Heart left ventricle (tissue), 16 donors: ENCODE results near the gene FIBP. TPM values are rescaled to one million over a fixed set of nuclear protein-coding genes. Genes with fewer than 3 reads are reported as not detected.

Source experiments
- ATAC-seq, 4 donors: fragments of 200-7000 bp; cut with Tn5 transposase; one replicate each; pipeline ENCODE4 v1.9.1; 2020 to 2022; ENCODE audit warnings: moderate library complexity in 4 of 4, mild to moderate bottlenecking in 3 of 4, moderate number of reproducible peaks in 1 of 4
- DNase-seq, 5 donors: peaks; one replicate each; pipeline ENCODE4 v3.0.0-alpha.2; 2020
- H3K27ac ChIP-seq, 12 donors: fragments of 200-600 bp; sonication (generic) in 4 of 12; one replicate each; pipeline versions ENCODE4 v1.5.0 to v1.8.0; 2016 to 2022; ENCODE audit warnings: mild to moderate bottlenecking in 2 of 12
- H3K27me3 ChIP-seq, 9 donors: fragments of 200-600 bp; sonication (generic) in 2 of 9; one replicate each; pipeline versions ENCODE4 v1.5.1 to v1.8.0; 2016 to 2022; ENCODE audit warnings: mild to moderate bottlenecking in 3 of 9
- H3K36me3 ChIP-seq, 9 donors: fragments of 200-600 bp; sonication (generic) in 2 of 9; one replicate each; pipeline versions ENCODE4 v1.5.0 to v1.8.0; 2018 to 2022; ENCODE audit warnings: mild to moderate bottlenecking in 2 of 9
- H3K4me1 ChIP-seq, 12 donors: fragments of 200-600 bp; sonication (generic) in 4 of 12; one replicate each; pipeline versions ENCODE4 v1.5.0 to v1.8.0; 2016 to 2022; ENCODE audit warnings: mild to moderate bottlenecking in 3 of 12
- H3K4me3 ChIP-seq, 12 donors: fragments of 200-600 bp; sonication (generic) in 4 of 12; one replicate each; pipeline versions ENCODE4 v1.5.0 to v1.8.0; 2017 to 2022; ENCODE audit warnings: mild to moderate bottlenecking in 9 of 12, moderate library complexity in 4 of 12
- H3K9me3 ChIP-seq, 12 donors: fragments of 200-600 bp; sonication (generic) in 4 of 12; one replicate each; pipeline versions ENCODE4 v1.5.0 to v1.8.0; 2016 to 2022; ENCODE audit warnings: mild to moderate bottlenecking in 1 of 12
- CTCF ChIP-seq, 12 donors: fragments of 200-600 bp; sonication (generic) in 4 of 12; IDR thresholded peaks; one replicate each; pipeline versions ENCODE4 v1.5.0 to v1.8.0; 2018 to 2022; ENCODE audit warnings: antibody characterized with exemption in 12 of 12, mild to moderate bottlenecking in 5 of 12
- POLR2A ChIP-seq, 2 donors: fragments of 450-650 bp; IDR thresholded peaks; one replicate each; pipeline ENCODE4 v1.6.1; 2017; ENCODE audit warnings: antibody characterized with exemption in 2 of 2, mild to moderate bottlenecking in 2 of 2, moderate library complexity in 2 of 2
- WGBS, 4 donors: extraction: QIAGEN DNeasy Blood & Tissue Kit in 2 of 4; methylation state at CpG; one replicate each; pipeline versions ENCODE4 v1.1.5 to v1.1.7; 2013 to 2018; 5-methylcytosine and 5-hydroxymethylcytosine counted together
- intact Hi-C, 10 donors: fragments of 100-400 bp; cut with DNase I; formaldehyde crosslinking; loops; one replicate each; pipeline versions ENCODE4 v1.11.1 to v1.14.2; 2022
- polyA plus RNA-seq, 2 donors: library from polyadenylated mRNA; stranded (reverse); fragments of 200-250 nt; gene quantifications; one replicate each; pipeline ENCODE4 v1.2.3, GENCODE V29; 2013
- total RNA-seq, 9 donors: library from RNA; depleted of rRNA in 2 of 9; stranded (reverse); fragments of >200 nt in 2 of 9; fragmentation: NEBNext Ultra II Directional in 3 of 9; extraction: Animal tissue kit (Norgen Biotek cat#: 25700) in 3 of 9; gene quantifications; one replicate each; pipeline versions ENCODE4 v1.1.0 to v1.2.4, GENCODE V29; 2016 to 2023
- donor health status: ischemic (EF 13 %, LVEDD 7.1; RV severe dilation, severe dysfunction).
- donor health status: healthy with polysubstance abuse.
- donor health status: DM: no; HTN: yes; CAD: no.
- donor health status: DM: no; HTN: no; CAD: no.
- donor health status: ischemic (EF 25% LVEDD 6.9; RV normal size, moderate dysfunction).
- donor health status: ischemic (EF 25% LVEDD 5.7; RV mildly dilated, moderate dysfunction).
- donor health status: healthy.
- donor health status: DM: yes; HTN: yes; CAD: no.
- donor health status: ischemic (EF 35%, LVEDD 5.7; RV mildly dilated, moderate dysfunction).
- donor health status: nonischemic (EF 11% LVEDD 7.7; RV severe dilation, severe dysfunction).
- donor health status: DM: yes; HTN: yes; CAD: no.
- donor health status: PGD.
- donor health status: ischemic (EF 29% LVEDD 5.4; RV normal size, mild dysfunction).
- donor health status: nonischemic (EF 23%, LVEDD 6.1; RV moderate dilation, normal function).

FIBP gene
- total and polyA plus RNA-seq, 11 donors: 35.0 to 93.9 (median 57.3) TPM

DNA sequence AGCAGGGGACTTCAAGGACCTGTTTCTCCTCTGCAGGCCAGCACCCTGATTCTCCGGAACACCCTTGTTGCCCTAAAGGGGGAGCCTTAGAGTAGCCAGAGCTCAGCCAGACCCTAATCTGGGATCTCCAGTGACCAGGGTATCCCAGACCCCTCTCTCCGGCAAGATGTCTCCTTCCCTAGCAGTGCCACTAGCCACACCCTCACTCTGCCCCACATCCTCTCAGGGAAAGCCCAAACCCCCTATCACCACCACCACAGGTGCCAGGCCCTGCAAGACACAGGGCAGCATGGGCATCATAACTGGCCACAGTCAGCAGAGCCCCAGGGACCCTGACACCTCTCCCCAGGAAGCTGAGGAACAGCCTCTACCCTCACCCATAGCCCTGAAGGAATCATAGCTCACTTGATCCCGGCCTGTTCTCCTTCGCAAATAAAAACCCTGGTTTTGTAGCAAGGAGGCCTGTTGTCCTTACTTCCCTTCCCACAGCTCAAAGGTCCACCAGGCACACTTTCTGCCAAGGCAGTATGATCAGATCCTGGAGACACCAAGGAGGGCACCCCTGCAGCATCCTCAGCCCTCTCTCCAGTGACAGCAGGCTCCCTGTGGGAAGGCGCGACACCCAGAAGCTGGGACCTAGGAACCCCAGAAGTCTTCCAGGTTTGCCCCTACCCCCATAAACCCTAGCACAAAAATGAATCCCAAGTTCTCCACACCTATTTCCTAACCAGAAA, 34.9 kb downstream of the FIBP start:
- Histone ChIP-seq H3K36me3 (peaks cover 0 to 60% (median 50%) of the 10 kb centered on the region in 9 donors), H3K27ac (no peak overlapping the region), H3K9me3 (peaks cover 0 to 10% (median 2%) of the 10 kb centered on the region in 12 donors), H3K4me1 (peaks cover 0 to 25% (median 12%) of the 10 kb centered on the region in 12 donors), H3K4me3 (no peak overlapping the region), H3K27me3 (no peaks in the 10 kb centered on the region)
- no peak for DNase-seq
- no peak for TF ChIP-seq CTCF (IDR thresholded peaks at IDR 0.05)
- TF ChIP-seq POLR2A (IDR thresholded peaks at IDR 0.05): no peak
- ATAC-seq: no peak
- WGBS, 4 donors: 89 to 95% (median 91%) methylated on average over 6 of the region's 6 CpGs
- intact Hi-C loops: loop anchor here in 1 of 10 donors (10.0 kb wide), 1 partner anchor 411 kb away; the partner anchor contains the start of gene RAB1B

- intact Hi-C loops: loop anchor here in 1 of 10 donors (10.0 kb wide), 1 partner anchor 412 kb away; the partner anchor contains the start of gene RAB1B
Measured at GRCh38 chr11:65852508-65853245, 35.6 kb downstream of the FIBP start.

DNA sequence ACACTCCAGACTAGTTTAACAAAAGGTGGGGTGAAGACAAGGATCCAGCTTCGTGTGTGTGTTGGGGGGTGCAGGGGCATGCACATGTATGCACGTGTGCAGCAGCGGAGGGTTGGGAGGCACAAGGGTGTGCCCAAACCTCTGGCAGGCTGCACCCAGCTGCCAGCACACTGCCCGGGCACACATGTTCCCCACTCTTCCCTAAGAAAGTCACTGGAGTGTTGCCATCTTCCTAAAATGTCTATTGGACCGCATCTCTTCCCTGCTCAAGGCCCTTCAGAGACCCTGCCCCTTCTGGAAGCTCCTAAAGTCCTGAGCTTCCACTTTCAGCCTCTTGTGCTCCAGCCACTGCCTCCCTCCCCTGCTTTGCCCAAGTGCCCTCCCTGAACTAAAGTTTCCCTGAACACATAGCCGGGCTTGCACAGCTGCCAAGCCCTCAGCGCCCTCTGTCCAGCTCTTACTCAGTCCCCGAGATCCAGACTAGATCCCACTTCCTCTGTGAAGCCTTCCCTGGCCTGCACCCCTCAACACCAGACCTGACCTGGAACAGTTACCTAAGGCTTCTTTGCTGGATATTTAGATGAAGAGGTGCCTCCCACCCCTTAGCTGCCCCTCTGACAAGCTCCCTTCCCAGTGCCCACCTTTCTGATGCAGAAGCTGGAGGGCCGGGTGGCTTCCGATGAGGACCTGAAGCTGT, 36.3 kb downstream of the FIBP start:
- ATAC-seq (no peak), DNase-seq (no peak)
- no peak for TF ChIP-seq POLR2A (IDR thresholded peaks at IDR 0.05)
- no peak for TF ChIP-seq CTCF (IDR thresholded peaks at IDR 0.05)
- 87 to 94% (median 92%) methylated on average over 10 of the region's 10 CpGs for WGBS, 4 donors
- Histone ChIP-seq H3K4me1 (peaks cover 0 to 23% (median 12%) of the 10 kb centered on the region in 12 donors), H3K9me3 (peaks cover 0 to 10% (median 2%) of the 10 kb centered on the region in 12 donors), H3K27ac (no peak overlapping the region), H3K27me3 (no peaks in the 10 kb centered on the region), H3K4me3 (no peak overlapping the region), H3K36me3 (peaks cover 0 to 60% (median 50%) of the 10 kb centered on the region in 9 donors)
- intact Hi-C loops: loop anchor here in 1 of 10 donors (10.0 kb wide), 1 partner anchor 413 kb away; the partner anchor contains the start of gene RAB1B

More at GRCh38 chr11:65852508-65853245, 35.6 kb downstream of the FIBP start:
- TF ChIP-seq CTCF (IDR thresholded peaks at IDR 0.05): no peak
- TF ChIP-seq POLR2A (IDR thresholded peaks at IDR 0.05): no peak
- 92 to 97% (median 94%) methylated on average over 23 to 33 of the region's 33 CpGs for WGBS, 4 donors
- H3K9me3 ChIP-seq: peaks cover 0 to 10% (median 2%) of the 10 kb centered on the region in 12 donors
- H3K36me3 ChIP-seq: peaks cover 0 to 60% (median 50%) of the 10 kb centered on the region in 9 donors
- peaks cover 0 to 23% (median 12%) of the 10 kb centered on the region in 12 donors for H3K4me1 ChIP-seq
- DNase-seq (peak in 1 of 5 donors; percentile 62), ATAC-seq (no peak)
- H3K27me3 ChIP-seq: no peaks in the 10 kb centered on the region
- no peak overlapping the region for H3K27ac ChIP-seq
- no peak overlapping the region for H3K4me3 ChIP-seq
